Stomach (tissue), 4 donors: Measurements from ENCODE around the gene CPSF4L.

Experiments
- CTCF ChIP-seq, 7 experiments: fragments of 450-650 bp in 4 of 7; fragments of 200-600 bp in 3 of 7; sonication (generic) in 3 of 7; IDR thresholded peaks; one replicate each; pipeline ENCODE4 v1.5.1; 2016 to 2019; ENCODE audit warnings: antibody characterized with exemption in 7 of 7, control low read depth in 2 of 7, mild to moderate bottlenecking in 1 of 7
- EP300 ChIP-seq: sonication (generic); formaldehyde crosslinking; IDR thresholded peaks from one replicate; pipeline ENCODE4 v1.6.1; 2017; ENCODE audit warnings: antibody characterized with exemption

GRCh38 chr17:73231841-73232586, 29.7 kb downstream of the CPSF4L start:
- TF ChIP-seq CTCF (IDR thresholded peaks at IDR 0.05): peak in 4 of 7 experiments; percentile 27 to 57 (median 32)
- TF ChIP-seq EP300: no peak
